HepG2 (cell line): ENCODE data around the gene PRKACG. TPM values are rescaled to one million over a fixed set of nuclear protein-coding genes. Genes with fewer than 3 reads are reported as not detected.
A peak's percentile ranks its signal among the peaks of the same experiment; 100 is the strongest.

Experiments
- GTF2F1 ChIP-seq: fragments of 150-350 bp; IDR thresholded peaks from 2 replicates; pipeline ENCODE4 v1.6.1; 2014; ENCODE audit warnings: low read length
- HNRNPH1 ChIP-seq: fragments of 200-400 bp; formaldehyde crosslinking; optimal IDR thresholded peaks from 2 replicates; pipeline ENCODE3; 2017; ENCODE audit warnings: mild to moderate bottlenecking, low read depth, low read length
- HOXA5 ChIP-seq: sonication (generic); formaldehyde crosslinking; IDR thresholded peaks from 2 replicates; pipeline ENCODE4 v1.4.0; 2020; ENCODE audit warnings: missing genetic modification reagents
- ISL2 ChIP-seq: sonication (generic); formaldehyde crosslinking; IDR thresholded peaks from 2 replicates; pipeline ENCODE4 v1.5.0; 2020; ENCODE audit warnings: missing genetic modification reagents
- RAD21 ChIP-seq: fragments of 450-650 bp; formaldehyde crosslinking; IDR thresholded peaks from 2 replicates; pipeline ENCODE4 v1.5.0; 2020; ENCODE audit warnings: mild to moderate bottlenecking
- REPIN1 ChIP-seq: sonication (generic); formaldehyde crosslinking; IDR thresholded peaks from 2 replicates; pipeline ENCODE4 v1.8.0; 2022; ENCODE audit warnings: missing genetic modification reagents, low read depth, mild to moderate bottlenecking, borderline replicate concordance
- TFAP4 ChIP-seq: sonication (generic); IDR thresholded peaks from 2 replicates; pipeline ENCODE4 v1.6.1; 2016; ENCODE audit warnings: low read depth, borderline replicate concordance
- THYN1 ChIP-seq: sonication (generic); formaldehyde crosslinking; IDR thresholded peaks from 2 replicates; pipeline ENCODE4 v1.8.1; 2023; ENCODE audit warnings: low read depth, mild to moderate bottlenecking, moderate library complexity, missing genetic modification reagents, borderline replicate concordance
- ZBTB20 ChIP-seq: sonication (generic); formaldehyde crosslinking; IDR thresholded peaks from 2 replicates; pipeline ENCODE4 v1.8.1; 2023; ENCODE audit warnings: missing genetic modification reagents, low read depth, mild to moderate bottlenecking, borderline replicate concordance
- ZBTB38 ChIP-seq: sonication (generic); formaldehyde crosslinking; IDR thresholded peaks from 2 replicates; pipeline ENCODE4 v1.5.1; 2020; ENCODE audit warnings: mild to moderate bottlenecking, missing genetic modification reagents
- ZMYM2 ChIP-seq: sonication (generic); formaldehyde crosslinking; IDR thresholded peaks from 2 replicates; pipeline ENCODE4 v1.8.0; 2022; ENCODE audit warnings: mild to moderate bottlenecking, missing genetic modification reagents
- ZNF263 ChIP-seq: sonication (generic); formaldehyde crosslinking; IDR thresholded peaks from 2 replicates; pipeline ENCODE4 v1.4.0; 2020; ENCODE audit warnings: missing genetic modification reagents
- ZNF839 ChIP-seq: sonication (generic); formaldehyde crosslinking; IDR thresholded peaks from 2 replicates; pipeline ENCODE4 v1.4.0; 2020; ENCODE audit warnings: missing genetic modification reagents, mild to moderate bottlenecking, borderline replicate concordance
- polyA plus RNA-seq, 8 experiments: library from polyadenylated mRNA; depleted of rRNA in 3 of 8; stranded (reverse) in 7 of 8; unstranded in 1 of 8; fragments of >200 nt; fragmentation: Illumina TruSeq in 4 of 8; extraction: Trizol in 4 of 8; gene quantifications; 2 replicates each; pipeline versions ENCODE4 v1.2.1 to v1.2.3, GENCODE V29; 2011 to 2016; ENCODE audit warnings: low read depth in 4 of 8, missing spikeins in 1 of 8, mixed read lengths in 1 of 8; ENCODE audit not compliant: insufficient read depth in 1 of 8
- total RNA-seq, 5 experiments: library from RNA; depleted of rRNA; stranded (reverse); fragments of >200 nt; fragmentation: Illumina TruSeq; extraction: Trizol; gene quantifications; 2 replicates each; pipeline ENCODE4 v1.2.3, GENCODE V29; 2016; ENCODE audit warnings: low read depth in 1 of 5
- TF ChIP-seq, protein P1 (sequence below): sonication (generic); formaldehyde crosslinking; IDR thresholded peaks from 2 replicates; pipeline ENCODE4 v1.5.1; 2020; ENCODE audit warnings: missing genetic modification reagents, mild to moderate bottlenecking, borderline replicate concordance
- TF ChIP-seq, protein P2 (sequence below): sonication (generic); formaldehyde crosslinking; IDR thresholded peaks from 2 replicates; pipeline ENCODE4 v1.4.0; 2020; ENCODE audit warnings: mild to moderate bottlenecking, missing genetic modification reagents
- TF ChIP-seq, protein P3 (sequence below): sonication (generic); formaldehyde crosslinking; IDR thresholded peaks from 2 replicates; pipeline ENCODE4 v1.8.1; 2022; ENCODE audit warnings: mild to moderate bottlenecking, missing genetic modification reagents
- TF ChIP-seq, protein P4 (sequence below): sonication (generic); formaldehyde crosslinking; IDR thresholded peaks from 2 replicates; pipeline ENCODE4; 2020; ENCODE audit warnings: missing genetic modification reagents, mild to moderate bottlenecking, borderline replicate concordance
- TF ChIP-seq, protein P5 (sequence below): sonication (generic); formaldehyde crosslinking; IDR thresholded peaks from 2 replicates; pipeline ENCODE4 v1.4.0; 2020; ENCODE audit warnings: mild to moderate bottlenecking, missing genetic modification reagents

The PRKACG gene
- total and polyA plus RNA-seq, 2 of the 13 experiments (the other 11 are each of a cell fraction or from before 2014, with no cell fraction given) = not detected

GRCh38 chr9:69035438-69036308, 21.8 kb upstream of the PRKACG start, which contains the start of gene FXN (continued):
- TF ChIP-seq, protein P1, sequence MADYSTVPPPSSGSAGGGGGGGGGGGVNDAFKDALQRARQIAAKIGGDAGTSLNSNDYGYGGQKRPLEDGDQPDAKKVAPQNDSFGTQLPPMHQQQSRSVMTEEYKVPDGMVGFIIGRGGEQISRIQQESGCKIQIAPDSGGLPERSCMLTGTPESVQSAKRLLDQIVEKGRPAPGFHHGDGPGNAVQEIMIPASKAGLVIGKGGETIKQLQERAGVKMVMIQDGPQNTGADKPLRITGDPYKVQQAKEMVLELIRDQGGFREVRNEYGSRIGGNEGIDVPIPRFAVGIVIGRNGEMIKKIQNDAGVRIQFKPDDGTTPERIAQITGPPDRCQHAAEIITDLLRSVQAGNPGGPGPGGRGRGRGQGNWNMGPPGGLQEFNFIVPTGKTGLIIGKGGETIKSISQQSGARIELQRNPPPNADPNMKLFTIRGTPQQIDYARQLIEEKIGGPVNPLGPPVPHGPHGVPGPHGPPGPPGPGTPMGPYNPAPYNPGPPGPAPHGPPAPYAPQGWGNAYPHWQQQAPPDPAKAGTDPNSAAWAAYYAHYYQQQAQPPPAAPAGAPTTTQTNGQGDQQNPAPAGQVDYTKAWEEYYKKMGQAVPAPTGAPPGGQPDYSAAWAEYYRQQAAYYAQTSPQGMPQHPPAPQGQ (CRISPR knock-in tag) = no peak
- TF ChIP-seq HNRNPH1 = no peak
- peak; percentile 63; the same call in 1 of the 2 replicates for TF ChIP-seq ZMYM2 (CRISPR knock-in tag)
- TF ChIP-seq, protein P2, sequence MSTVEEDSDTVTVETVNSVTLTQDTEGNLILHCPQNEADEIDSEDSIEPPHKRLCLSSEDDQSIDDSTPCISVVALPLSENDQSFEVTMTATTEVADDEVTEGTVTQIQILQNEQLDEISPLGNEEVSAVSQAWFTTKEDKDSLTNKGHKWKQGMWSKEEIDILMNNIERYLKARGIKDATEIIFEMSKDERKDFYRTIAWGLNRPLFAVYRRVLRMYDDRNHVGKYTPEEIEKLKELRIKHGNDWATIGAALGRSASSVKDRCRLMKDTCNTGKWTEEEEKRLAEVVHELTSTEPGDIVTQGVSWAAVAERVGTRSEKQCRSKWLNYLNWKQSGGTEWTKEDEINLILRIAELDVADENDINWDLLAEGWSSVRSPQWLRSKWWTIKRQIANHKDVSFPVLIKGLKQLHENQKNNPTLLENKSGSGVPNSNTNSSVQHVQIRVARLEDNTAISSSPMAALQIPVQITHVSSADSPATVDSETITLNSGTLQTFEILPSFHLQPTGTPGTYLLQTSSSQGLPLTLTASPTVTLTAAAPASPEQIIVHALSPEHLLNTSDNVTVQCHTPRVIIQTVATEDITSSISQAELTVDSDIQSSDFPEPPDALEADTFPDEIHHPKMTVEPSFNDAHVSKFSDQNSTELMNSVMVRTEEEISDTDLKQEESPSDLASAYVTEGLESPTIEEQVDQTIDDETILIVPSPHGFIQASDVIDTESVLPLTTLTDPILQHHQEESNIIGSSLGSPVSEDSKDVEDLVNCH (CRISPR knock-in tag) = no peak
- TF ChIP-seq, protein P3, sequence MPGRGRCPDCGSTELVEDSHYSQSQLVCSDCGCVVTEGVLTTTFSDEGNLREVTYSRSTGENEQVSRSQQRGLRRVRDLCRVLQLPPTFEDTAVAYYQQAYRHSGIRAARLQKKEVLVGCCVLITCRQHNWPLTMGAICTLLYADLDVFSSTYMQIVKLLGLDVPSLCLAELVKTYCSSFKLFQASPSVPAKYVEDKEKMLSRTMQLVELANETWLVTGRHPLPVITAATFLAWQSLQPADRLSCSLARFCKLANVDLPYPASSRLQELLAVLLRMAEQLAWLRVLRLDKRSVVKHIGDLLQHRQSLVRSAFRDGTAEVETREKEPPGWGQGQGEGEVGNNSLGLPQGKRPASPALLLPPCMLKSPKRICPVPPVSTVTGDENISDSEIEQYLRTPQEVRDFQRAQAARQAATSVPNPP (CRISPR knock-in tag) = peak; percentile 78; the same call in 1 of the 2 replicates
- peak; percentile 80; the same call in 1 of the 2 replicates for TF ChIP-seq ZNF839
- TF ChIP-seq ZBTB38 (CRISPR knock-in tag) = peak; percentile 57; the same call in 1 of the 2 replicates
- TF ChIP-seq, protein P4, sequence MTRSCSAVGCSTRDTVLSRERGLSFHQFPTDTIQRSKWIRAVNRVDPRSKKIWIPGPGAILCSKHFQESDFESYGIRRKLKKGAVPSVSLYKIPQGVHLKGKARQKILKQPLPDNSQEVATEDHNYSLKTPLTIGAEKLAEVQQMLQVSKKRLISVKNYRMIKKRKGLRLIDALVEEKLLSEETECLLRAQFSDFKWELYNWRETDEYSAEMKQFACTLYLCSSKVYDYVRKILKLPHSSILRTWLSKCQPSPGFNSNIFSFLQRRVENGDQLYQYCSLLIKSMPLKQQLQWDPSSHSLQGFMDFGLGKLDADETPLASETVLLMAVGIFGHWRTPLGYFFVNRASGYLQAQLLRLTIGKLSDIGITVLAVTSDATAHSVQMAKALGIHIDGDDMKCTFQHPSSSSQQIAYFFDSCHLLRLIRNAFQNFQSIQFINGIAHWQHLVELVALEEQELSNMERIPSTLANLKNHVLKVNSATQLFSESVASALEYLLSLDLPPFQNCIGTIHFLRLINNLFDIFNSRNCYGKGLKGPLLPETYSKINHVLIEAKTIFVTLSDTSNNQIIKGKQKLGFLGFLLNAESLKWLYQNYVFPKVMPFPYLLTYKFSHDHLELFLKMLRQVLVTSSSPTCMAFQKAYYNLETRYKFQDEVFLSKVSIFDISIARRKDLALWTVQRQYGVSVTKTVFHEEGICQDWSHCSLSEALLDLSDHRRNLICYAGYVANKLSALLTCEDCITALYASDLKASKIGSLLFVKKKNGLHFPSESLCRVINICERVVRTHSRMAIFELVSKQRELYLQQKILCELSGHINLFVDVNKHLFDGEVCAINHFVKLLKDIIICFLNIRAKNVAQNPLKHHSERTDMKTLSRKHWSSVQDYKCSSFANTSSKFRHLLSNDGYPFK = no peak; the same call in 1 of the 2 replicates
- TF ChIP-seq GTF2F1 = no peak
- TF ChIP-seq ISL2 = peak; percentile 69; the same call in 1 of the 2 replicates
- peak; percentile 78; the same call in 1 of the 2 replicates for TF ChIP-seq REPIN1 (CRISPR knock-in tag)
- no peak for TF ChIP-seq ZBTB20 (CRISPR knock-in tag)
- TF ChIP-seq THYN1 (CRISPR knock-in tag) = no peak
- no peak; the same call in 1 of the 2 replicates for TF ChIP-seq TFAP4
- TF ChIP-seq ZNF263 (CRISPR knock-in tag) = 0 out of 2 replicates have a peak, but pooled peaks have one; percentile 39
- TF ChIP-seq, protein P5, sequence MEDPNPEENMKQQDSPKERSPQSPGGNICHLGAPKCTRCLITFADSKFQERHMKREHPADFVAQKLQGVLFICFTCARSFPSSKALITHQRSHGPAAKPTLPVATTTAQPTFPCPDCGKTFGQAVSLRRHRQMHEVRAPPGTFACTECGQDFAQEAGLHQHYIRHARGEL (CRISPR knock-in tag) = no peak
- peak; percentile 63; the same call in 1 of the 2 replicates for TF ChIP-seq HOXA5 (CRISPR knock-in tag)
- peak; percentile 89 for TF ChIP-seq RAD21 (CRISPR knock-in tag)
